Activated CD4-positive, alpha-beta T cell treated with anti-CD3 and anti-CD28 coated beads, Interleukin-2, amount 50 U/mL, for 1 hour (primary cell): ENCODE measurements around the gene THADA.

Experiments used
- DNase-seq: peaks from one replicate; pipeline ENCODE4 v3.0.0-alpha.2; 2020

THADA gene

GRCh38 chr2:43216629-43217028 lies 379.2 kb downstream of the THADA start:
- DNase-seq, result no peak

GRCh38 chr2:43215673-43216255 lies 380.1 kb downstream of the THADA start:
- DNase-seq, result no peak

GRCh38 chr2:43214253-43214652 lies 381.6 kb downstream of the THADA start:
- no peak for DNase-seq

- DNase-seq, result no peak
These were observed 382.9 kb downstream of the THADA start for GRCh38 chr2:43212931-43213330.

- no peak for DNase-seq
These were observed 383.5 kb downstream of the THADA start for GRCh38 chr2:43212216-43212835.

- DNase-seq, result no peak
These were observed 385.2 kb downstream of the THADA start for GRCh38 chr2:43210467-43211303.

GRCh38 chr2:43210125-43210466 lies 385.7 kb downstream of the THADA start:
- DNase-seq, result no peak

- no peak for DNase-seq
These were observed 386.6 kb downstream of the THADA start for GRCh38 chr2:43209204-43209717.

GRCh38 chr2:43207553-43208300 lies 388.1 kb downstream of the THADA start:
- no peak for DNase-seq

GRCh38 chr2:43206602-43207001 lies 389.2 kb downstream of the THADA start:
- DNase-seq, result no peak

- DNase-seq, result no peak
These were observed 392.5 kb downstream of the THADA start for GRCh38 chr2:43203373-43203772.

- no peak for DNase-seq
These were observed 393.5 kb downstream of the THADA start for GRCh38 chr2:43202289-43202688.

- DNase-seq, result no peak
These were observed 394.3 kb downstream of the THADA start for GRCh38 chr2:43201497-43201896.

GRCh38 chr2:43201016-43201415 lies 394.8 kb downstream of the THADA start:
- DNase-seq, result no peak

GRCh38 chr2:43199492-43200488 lies 396.0 kb downstream of the THADA start:
- no peak for DNase-seq

- no peak for DNase-seq
These were observed 397.6 kb downstream of the THADA start for GRCh38 chr2:43198263-43198662.

- no peak for DNase-seq
These were observed 398.3 kb downstream of the THADA start for GRCh38 chr2:43197588-43197896.

- no peak for DNase-seq
These were observed 398.9 kb downstream of the THADA start for GRCh38 chr2:43196768-43197587.

- no peak for DNase-seq
These were observed 401.5 kb downstream of the THADA start for GRCh38 chr2:43194121-43194869.

- no peak for DNase-seq
These were observed 402.2 kb downstream of the THADA start for GRCh38 chr2:43193652-43194120.
